HG03520 (cell line): ENCODE results near the gene MOV10L1.
"Not testable (repeated sequence)": the region's sequence is repeated elsewhere in the genome, so short reads cannot be mapped to it uniquely, and the experiment has no call there.

Experiments
- ATAC-seq: cut with Tn5 transposase; IDR thresholded peaks from one replicate; pipeline ENCODE4 v1.9.1; 2021; ENCODE audit warnings: mild to moderate bottlenecking, moderate library complexity; ENCODE audit not compliant: unreplicated experiment

The MOV10L1 gene

GRCh38 chr22:50199829-50200460, 110.1 kb downstream of the MOV10L1 start:
- ATAC-seq = no peak

GRCh38 chr22:50200461-50201190, 110.8 kb downstream of the MOV10L1 start, which contains the start of gene SELENOO:
SELENOO (plus strand) TSS chr22:50201011; CDS start chr22:50201037, 26 bp downstream.
- ATAC-seq = peak; percentile 63

- ATAC-seq = peak; percentile 17
Measured at GRCh38 chr22:50201191-50202129, 111.7 kb downstream of the MOV10L1 start.

GRCh38 chr22:50202130-50202666, 112.4 kb downstream of the MOV10L1 start:
- ATAC-seq = no peak

GRCh38 chr22:50203288-50203687, 113.5 kb downstream of the MOV10L1 start:
- no peak for ATAC-seq

- no peak for ATAC-seq
Measured at GRCh38 chr22:50204571-50204970, 114.8 kb downstream of the MOV10L1 start.

GRCh38 chr22:50204998-50205397, 115.2 kb downstream of the MOV10L1 start:
- not testable (repeated sequence) for ATAC-seq

GRCh38 chr22:50205781-50206569, 116.2 kb downstream of the MOV10L1 start:
- ATAC-seq = no peak

- ATAC-seq = no peak
Measured at GRCh38 chr22:50206599-50206998, 116.8 kb downstream of the MOV10L1 start.

GRCh38 chr22:50207383-50208140, 117.8 kb downstream of the MOV10L1 start:
- no peak for ATAC-seq

GRCh38 chr22:50208430-50208938, 118.7 kb downstream of the MOV10L1 start:
- ATAC-seq = no peak

GRCh38 chr22:50208939-50209892, 119.4 kb downstream of the MOV10L1 start:
- no peak for ATAC-seq

GRCh38 chr22:50209893-50210292, 120.1 kb downstream of the MOV10L1 start:
- no peak for ATAC-seq

- no peak for ATAC-seq
Measured at GRCh38 chr22:50210378-50211139, 120.8 kb downstream of the MOV10L1 start.

- ATAC-seq = no peak
Measured at GRCh38 chr22:50211147-50211546, 121.3 kb downstream of the MOV10L1 start.
